ENCODE data around the gene CYBA. TPM values are rescaled to one million over a fixed set of nuclear protein-coding genes. Genes with fewer than 3 reads are reported as not detected.

Gene CYBA
- polyA plus RNA-seq, 1 experiment: 187 TPM

DNA sequence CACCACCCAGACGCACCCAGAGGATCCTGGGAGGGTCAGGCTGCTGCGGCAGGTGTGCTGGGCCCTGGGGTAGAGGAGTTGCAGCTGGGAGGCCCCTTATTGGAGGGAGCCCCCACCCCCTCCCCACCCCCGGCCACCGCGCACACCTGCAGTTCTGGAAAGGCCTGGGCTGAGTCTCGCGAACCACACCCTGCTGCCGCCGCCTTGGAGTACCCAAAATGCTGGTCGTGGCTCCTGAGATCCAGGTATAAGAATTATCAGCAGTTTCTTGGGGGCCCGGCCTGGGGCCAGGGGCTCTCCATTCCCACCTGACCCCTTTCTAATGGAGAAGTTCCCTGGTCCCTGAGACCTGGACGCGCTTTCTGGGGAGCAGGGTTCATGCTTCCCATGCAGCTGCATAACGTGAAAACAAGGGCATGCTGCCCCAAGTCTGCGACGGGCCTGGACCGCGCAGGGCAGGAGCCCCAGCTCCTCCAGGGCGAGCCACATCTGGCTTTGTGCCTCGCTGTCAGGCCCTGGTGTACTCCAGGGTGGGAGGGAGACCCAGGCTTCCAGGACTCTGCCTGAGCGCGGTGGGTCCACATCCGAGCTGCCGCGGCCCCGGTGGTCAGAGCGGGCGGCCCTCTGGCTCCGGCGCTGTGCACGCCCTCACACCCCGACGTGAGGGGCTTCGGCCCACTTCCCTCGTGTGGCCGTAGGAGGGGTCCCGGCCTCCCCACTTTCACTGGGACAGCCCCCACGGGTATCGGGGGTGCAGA is 42.7 kb upstream of the CYBA start:
- TF ChIP-seq CTCF (IDR thresholded peaks at IDR 0.05; ENCODE audit: insufficient read depth, low read depth, low read length): no peak
- POLR2A ChIA-PET: no interaction called here
- Histone ChIP-seq H3K36me3 (ENCODE audit: control insufficient read depth, insufficient read depth, low read length) (peaks cover 10% of the 10 kb centered on the region), H3K27me3 (ENCODE audit: control insufficient read depth, insufficient read depth, low read length) (peaks cover 10% of the 10 kb centered on the region), H3K4me3 (ENCODE audit: low read depth, low read length) (no peak overlapping the region)
- no peak for DNase-seq (ENCODE audit: low read depth)
- CTCF ChIA-PET: no interaction called here

- no peak for DNase-seq (ENCODE audit: low read depth)
- no peak for TF ChIP-seq CTCF (IDR thresholded peaks at IDR 0.05; ENCODE audit: insufficient read depth, low read depth, low read length)
- no peak overlapping the region for H3K4me3 ChIP-seq (ENCODE audit: low read depth, low read length)
- POLR2A ChIA-PET: no interaction called here
- H3K27me3 ChIP-seq (ENCODE audit: control insufficient read depth, insufficient read depth, low read length): peaks cover 13% of the 10 kb centered on the region
- CTCF ChIA-PET: no interaction called here
- peaks cover 6% of the 10 kb centered on the region for H3K36me3 ChIP-seq (ENCODE audit: control insufficient read depth, insufficient read depth, low read length)
These were observed 42.0 kb upstream of the CYBA start for GRCh38 chr16:88692861-88693260.

GRCh38 chr16:88691924-88692560 is 41.2 kb upstream of the CYBA start:
- peaks cover 4% of the 10 kb centered on the region for H3K36me3 ChIP-seq (ENCODE audit: control insufficient read depth, insufficient read depth, low read length)
- DNase-seq (ENCODE audit: low read depth): no peak
- no peak for TF ChIP-seq CTCF (IDR thresholded peaks at IDR 0.05; ENCODE audit: insufficient read depth, low read depth, low read length)
- H3K27me3 ChIP-seq (ENCODE audit: control insufficient read depth, insufficient read depth, low read length): peaks cover 14% of the 10 kb centered on the region
- ChIA-PET CTCF (no interaction called here), POLR2A (no interaction called here)
- H3K4me3 ChIP-seq (ENCODE audit: low read depth, low read length): no peak overlapping the region

DNA sequence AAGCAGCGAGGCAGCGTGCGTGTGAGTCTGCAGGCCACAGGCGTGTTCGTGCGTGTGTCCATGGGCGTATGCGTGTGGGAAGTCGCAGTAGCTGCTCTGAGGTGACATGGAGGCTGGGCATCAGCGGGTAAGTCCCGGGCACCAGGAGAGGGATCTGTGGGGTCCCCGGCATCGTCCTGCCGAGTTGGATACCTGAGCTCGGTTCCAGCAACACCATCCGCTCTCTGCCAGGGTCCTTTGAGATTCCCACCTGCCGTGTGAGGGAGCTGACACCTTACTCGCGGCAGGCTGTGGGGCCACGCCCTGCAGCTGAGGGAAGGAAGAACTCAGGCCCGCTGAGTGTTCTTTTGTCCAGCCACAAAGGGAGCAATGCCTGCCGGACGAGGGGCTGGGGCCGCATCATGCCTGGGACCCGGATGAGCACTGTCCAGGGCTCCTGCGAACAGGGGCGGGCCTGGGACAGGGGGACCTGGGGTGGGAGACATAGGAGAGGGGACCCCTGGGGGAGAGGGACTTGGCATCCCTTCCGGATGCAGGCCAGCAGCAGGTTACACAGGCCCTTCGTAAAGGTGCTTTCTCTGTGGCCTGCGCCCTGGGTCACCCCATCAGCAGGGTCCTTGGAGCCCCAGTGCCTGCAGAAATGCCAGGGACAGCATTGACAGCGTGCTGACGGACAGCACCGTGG is 40.4 kb upstream of the CYBA start:
- no peak for DNase-seq (ENCODE audit: low read depth)
- POLR2A ChIA-PET: no interaction called here
- Histone ChIP-seq H3K27me3 (ENCODE audit: control insufficient read depth, insufficient read depth, low read length) (peaks cover 14% of the 10 kb centered on the region), H3K36me3 (ENCODE audit: control insufficient read depth, insufficient read depth, low read length) (peaks cover 4% of the 10 kb centered on the region; the same call in 1 of the 2 replicates), H3K4me3 (ENCODE audit: low read depth, low read length) (no peak overlapping the region)
- CTCF ChIA-PET: no interaction called here
- no peak for TF ChIP-seq CTCF (IDR thresholded peaks at IDR 0.05; ENCODE audit: insufficient read depth, low read depth, low read length)

All from BJ (cell line).